ENCODE measurements around the gene DMAP1. TPM values are rescaled to one million over a fixed set of nuclear protein-coding genes. Genes with fewer than 3 reads are reported as not detected.

DMAP1 gene
- total RNA-seq, 2 experiments from 2014 or later = 30.2 to 34.8 TPM

- ChIA-PET POLR2A (no interaction called here), CTCF (interaction anchor here (1.9 kb wide), 1 partner anchor 30 kb away, joined by 6 read pairs; the partner anchor contains the start of gene DMAP1)
- intact Hi-C loops (cut with DNase I, micrococcal nuclease) = no loop called here
- no peaks in the 10 kb centered on the region for H3K9me3 Mint-ChIP-seq (ENCODE audit: low read depth)
- no peak overlapping the region for H3K27ac Mint-ChIP-seq
- peaks cover 3% of the 10 kb centered on the region for H3K36me3 Mint-ChIP-seq (ENCODE audit: low read depth)
- no peak overlapping the region for H3K4me3 Mint-ChIP-seq
- H3K27me3 Mint-ChIP-seq = no peaks in the 10 kb centered on the region
- ATAC-seq (no peak), DNase-seq (no peak)
- peaks cover 10% of the 10 kb centered on the region for H3K4me1 Mint-ChIP-seq
Measured at GRCh38 chr1:44242746-44243145, 29.5 kb downstream of the DMAP1 start.

- POLR2A ChIA-PET = no interaction called here
- intact Hi-C loops (cut with DNase I, micrococcal nuclease) = no loop called here
- DNase-seq = no peak
- CTCF ChIA-PET = no interaction called here
- ATAC-seq = no peak
- Mint-ChIP-seq H3K27me3 (no peaks in the 10 kb centered on the region), H3K4me1 (peaks cover 3% of the 10 kb centered on the region), H3K4me3 (no peak overlapping the region), H3K27ac (no peak overlapping the region), H3K9me3 (ENCODE audit: low read depth) (no peaks in the 10 kb centered on the region), H3K36me3 (ENCODE audit: low read depth) (peaks cover 3% of the 10 kb centered on the region)
Measured at GRCh38 chr1:44243782-44244495, 30.7 kb downstream of the DMAP1 start.

GRCh38 chr1:44244986-44245385 lies 31.7 kb downstream of the DMAP1 start:
- POLR2A ChIA-PET = no interaction called here
- ATAC-seq (no peak), DNase-seq (no peak)
- Mint-ChIP-seq H3K27ac (no peak overlapping the region), H3K9me3 (ENCODE audit: low read depth) (no peaks in the 10 kb centered on the region), H3K4me1 (no peaks in the 10 kb centered on the region), H3K4me3 (no peak overlapping the region), H3K27me3 (no peaks in the 10 kb centered on the region), H3K36me3 (ENCODE audit: low read depth) (peaks cover 3% of the 10 kb centered on the region)
- CTCF ChIA-PET = no interaction called here
- intact Hi-C loops (cut with DNase I, micrococcal nuclease) = no loop called here

- ChIA-PET POLR2A (no interaction called here), CTCF (interaction anchor here (0.8 to 1.5 kb wide), 3 partner anchors 34 to 73 kb away, joined by 3 to 4 read pairs (median 3); no protein-coding TSS in a partner anchor)
- Mint-ChIP-seq H3K27me3 (no peaks in the 10 kb centered on the region), H3K9me3 (ENCODE audit: low read depth) (no peaks in the 10 kb centered on the region), H3K36me3 (ENCODE audit: low read depth) (no peaks in the 10 kb centered on the region), H3K27ac (no peak overlapping the region), H3K4me1 (no peaks in the 10 kb centered on the region), H3K4me3 (no peak overlapping the region)
- intact Hi-C loops (cut with DNase I, micrococcal nuclease) = no loop called here
- ATAC-seq = no peak
- no peak for DNase-seq
Measured at GRCh38 chr1:44246806-44247205, 33.5 kb downstream of the DMAP1 start.

- Mint-ChIP-seq H3K9me3 (ENCODE audit: low read depth) (no peaks in the 10 kb centered on the region), H3K4me3 (no peak overlapping the region), H3K4me1 (no peaks in the 10 kb centered on the region), H3K27ac (no peak overlapping the region), H3K36me3 (ENCODE audit: low read depth) (no peaks in the 10 kb centered on the region), H3K27me3 (no peaks in the 10 kb centered on the region)
- ChIA-PET CTCF (interaction anchor here (0.6 to 1.2 kb wide), 2 partner anchors 9 to 11 kb away, joined by 3 read pairs; no protein-coding TSS in a partner anchor), POLR2A (no interaction called here)
- intact Hi-C loops (cut with DNase I, micrococcal nuclease) = no loop called here
- ATAC-seq (no peak), DNase-seq (no peak)
Measured at GRCh38 chr1:44249543-44249942, 36.3 kb downstream of the DMAP1 start.

GRCh38 chr1:44250068-44250781 lies 37.0 kb downstream of the DMAP1 start:
- Mint-ChIP-seq H3K9me3 (ENCODE audit: low read depth) (no peaks in the 10 kb centered on the region), H3K4me3 (no peak overlapping the region), H3K4me1 (no peaks in the 10 kb centered on the region), H3K36me3 (ENCODE audit: low read depth) (no peaks in the 10 kb centered on the region), H3K27ac (no peak overlapping the region), H3K27me3 (no peaks in the 10 kb centered on the region)
- ATAC-seq (no peak), DNase-seq (no peak)
- CTCF ChIA-PET = interaction anchor here (0.6 kb wide), 1 partner anchor 12 kb away, joined by 3 read pairs; no protein-coding TSS in a partner anchor
- POLR2A ChIA-PET = no interaction called here
- intact Hi-C loops (cut with DNase I, micrococcal nuclease) = no loop called here

GRCh38 chr1:44251486-44251885 lies 38.2 kb downstream of the DMAP1 start:
- no peaks in the 10 kb centered on the region for H3K4me1 Mint-ChIP-seq
- no peak overlapping the region for H3K27ac Mint-ChIP-seq
- intact Hi-C loops (cut with DNase I, micrococcal nuclease) = no loop called here
- no peaks in the 10 kb centered on the region for H3K9me3 Mint-ChIP-seq (ENCODE audit: low read depth)
- H3K4me3 Mint-ChIP-seq = no peak overlapping the region
- no peaks in the 10 kb centered on the region for H3K36me3 Mint-ChIP-seq (ENCODE audit: low read depth)
- CTCF ChIA-PET = interaction anchor here (1.1 kb wide), 1 partner anchor 13 kb away, joined by 4 read pairs; no protein-coding TSS in a partner anchor
- H3K27me3 Mint-ChIP-seq = no peaks in the 10 kb centered on the region
- DNase-seq (no peak), ATAC-seq (no peak)
- POLR2A ChIA-PET = no interaction called here

GRCh38 chr1:44251989-44252671 lies 38.9 kb downstream of the DMAP1 start:
- H3K27me3 Mint-ChIP-seq = no peaks in the 10 kb centered on the region
- intact Hi-C loops (cut with DNase I, micrococcal nuclease) = no loop called here
- ATAC-seq = no peak
- no peak for DNase-seq
- no peaks in the 10 kb centered on the region for H3K36me3 Mint-ChIP-seq (ENCODE audit: low read depth)
- no peak overlapping the region for H3K4me3 Mint-ChIP-seq
- no peak overlapping the region for H3K27ac Mint-ChIP-seq
- ChIA-PET CTCF (interaction anchor here (0.6 to 1.1 kb wide), 2 partner anchors 10 to 14 kb away, joined by 4 read pairs; no protein-coding TSS in a partner anchor), POLR2A (no interaction called here)
- no peaks in the 10 kb centered on the region for H3K9me3 Mint-ChIP-seq (ENCODE audit: low read depth)
- no peaks in the 10 kb centered on the region for H3K4me1 Mint-ChIP-seq

GRCh38 chr1:44254392-44254910 lies 41.2 kb downstream of the DMAP1 start:
- no peaks in the 10 kb centered on the region for H3K4me1 Mint-ChIP-seq
- ATAC-seq (peak; percentile 94), DNase-seq (peak; percentile 47)
- H3K9me3 Mint-ChIP-seq (ENCODE audit: low read depth) = no peaks in the 10 kb centered on the region
- no peak overlapping the region for H3K27ac Mint-ChIP-seq
- ChIA-PET POLR2A (interaction anchor here (1.0 kb wide), 1 partner anchor 377 kb away, joined by 3 read pairs; no protein-coding TSS in a partner anchor), CTCF (interaction anchor here (0.6 to 2.4 kb wide), 4 partner anchors 16 to 394 kb away, joined by 3 to 8 read pairs (median 4); no protein-coding TSS in a partner anchor)
- H3K4me3 Mint-ChIP-seq = no peak overlapping the region
- no peaks in the 10 kb centered on the region for H3K27me3 Mint-ChIP-seq
- no peaks in the 10 kb centered on the region for H3K36me3 Mint-ChIP-seq (ENCODE audit: low read depth)
- intact Hi-C loops (cut with DNase I, micrococcal nuclease) = no loop called here

GRCh38 chr1:44256762-44257554 lies 43.7 kb downstream of the DMAP1 start:
- DNase-seq (no peak), ATAC-seq (no peak)
- Mint-ChIP-seq H3K9me3 (ENCODE audit: low read depth) (no peaks in the 10 kb centered on the region), H3K4me3 (no peak overlapping the region), H3K4me1 (no peaks in the 10 kb centered on the region), H3K27me3 (no peaks in the 10 kb centered on the region), H3K27ac (no peak overlapping the region), H3K36me3 (ENCODE audit: low read depth) (no peaks in the 10 kb centered on the region)
- intact Hi-C loops (cut with DNase I, micrococcal nuclease) = no loop called here
- CTCF ChIA-PET = interaction anchor here (0.6 to 0.7 kb wide), 2 partner anchors 32 to 944 kb away, joined by 3 read pairs; no protein-coding TSS in a partner anchor
- POLR2A ChIA-PET = no interaction called here

GRCh38 chr1:44259090-44259489 lies 45.8 kb downstream of the DMAP1 start:
- Mint-ChIP-seq H3K36me3 (ENCODE audit: low read depth) (no peaks in the 10 kb centered on the region), H3K9me3 (ENCODE audit: low read depth) (no peaks in the 10 kb centered on the region), H3K27ac (no peak overlapping the region), H3K4me1 (no peaks in the 10 kb centered on the region), H3K27me3 (no peaks in the 10 kb centered on the region), H3K4me3 (no peak overlapping the region)
- CTCF ChIA-PET = interaction anchor here (0.7 to 1.0 kb wide), 3 partner anchors 10 to 322 kb away, joined by 3 read pairs; no protein-coding TSS in a partner anchor
- ATAC-seq (no peak), DNase-seq (no peak)
- intact Hi-C loops (cut with DNase I, micrococcal nuclease) = no loop called here
- POLR2A ChIA-PET = interaction anchor here (0.6 kb wide), 1 partner anchor 160 kb away, joined by 3 read pairs; no protein-coding TSS in a partner anchor
